OCI-LY1 (cell line): ENCODE results near the gene SGSM1.

Experiments
- H2AFZ ChIP-seq: fragments of 200-600 bp; sonication (generic), shearing (Covaris generic); 2 replicates; pipeline ENCODE4 v1.6.0; 2014; ENCODE audit warnings: antibody characterized with exemption, mild to moderate bottlenecking, low read length
- H3F3A ChIP-seq: fragments of 200-600 bp; sonication (generic), shearing (Covaris generic); 2 replicates; pipeline ENCODE4 v1.6.0; 2014; ENCODE audit warnings: mild to moderate bottlenecking, antibody characterized with exemption, low read length, moderate library complexity; ENCODE audit not compliant: insufficient read depth
- H3K27ac ChIP-seq: fragments of 200-600 bp; sonication (generic); 2 replicates; pipeline ENCODE4 v1.5.1; 2014; ENCODE audit warnings: low read length, mixed run types, mild to moderate bottlenecking, low read depth; ENCODE audit not compliant: poor library complexity, severe bottlenecking
- H3K27me3 ChIP-seq: fragments of 200-600 bp; sonication (generic); 2 replicates; pipeline ENCODE4 v1.6.0; 2014; ENCODE audit warnings: antibody characterized with exemption, mild to moderate bottlenecking, low read length, moderate library complexity; ENCODE audit not compliant: insufficient read depth
- H3K36me3 ChIP-seq: fragments of 200-600 bp; sonication (generic); 2 replicates; pipeline ENCODE4 v1.6.1; 2014; ENCODE audit warnings: mild to moderate bottlenecking, antibody characterized with exemption, low read length, moderate library complexity, mixed read lengths; ENCODE audit not compliant: insufficient read depth
- H3K4me1 ChIP-seq: fragments of 200-600 bp; sonication (generic); 2 replicates; pipeline ENCODE4 v1.5.1; 2014; ENCODE audit warnings: mild to moderate bottlenecking, low read length, moderate library complexity; ENCODE audit not compliant: insufficient read depth, severe bottlenecking
- H3K4me2 ChIP-seq: fragments of 200-600 bp; sonication (generic), shearing (Covaris generic); 2 replicates; pipeline ENCODE4 v1.6.1; 2014; ENCODE audit warnings: low read length
- H3K4me3 ChIP-seq: fragments of 200-600 bp; sonication (generic); 2 replicates; pipeline ENCODE4 v1.5.1; 2014; ENCODE audit warnings: low read length, low read depth, mild to moderate bottlenecking, mixed read lengths; ENCODE audit not compliant: poor library complexity, severe bottlenecking
- H3K79me2 ChIP-seq: fragments of 200-600 bp; shearing (Covaris generic); 2 replicates; pipeline ENCODE4 v1.6.1; 2016; ENCODE audit warnings: mixed run types, low read length, mixed read lengths; ENCODE audit not compliant: insufficient read depth
- H3K9ac ChIP-seq: fragments of 200-600 bp; sonication (generic), shearing (Covaris generic); 2 replicates; pipeline ENCODE4 v1.6.1; 2014; ENCODE audit warnings: mild to moderate bottlenecking, low read length, mixed read lengths
- H3K9me2 ChIP-seq: fragments of 200-600 bp; sonication (generic), shearing (Covaris generic); 2 replicates; pipeline ENCODE4 v1.6.1; 2014; ENCODE audit warnings: low read depth, mild to moderate bottlenecking, low read length, mixed read lengths
- H3K9me3 ChIP-seq: fragments of 200-600 bp; shearing (Covaris generic); 2 replicates; pipeline ENCODE4 v1.6.1; 2014; ENCODE audit warnings: low read length, mixed read lengths
- H4K20me1 ChIP-seq: fragments of 200-600 bp; sonication (generic), shearing (Covaris generic); 2 replicates; pipeline ENCODE4 v1.6.0; 2016; ENCODE audit warnings: mild to moderate bottlenecking, low read length; ENCODE audit not compliant: insufficient read depth
- EZH2 ChIP-seq: fragments of 200-600 bp; sonication (generic), shearing (Covaris generic); IDR thresholded peaks from 2 replicates; pipeline ENCODE4 v1.8.0; 2017; ENCODE audit warnings: borderline replicate concordance, mixed run types, mild to moderate bottlenecking, antibody characterized with exemption, low read length, moderate library complexity, mixed read lengths
- TF ChIP-seq, protein P1 (sequence below): fragments of 200-600 bp; sonication (generic), shearing (Covaris generic); IDR thresholded peaks from 2 replicates; pipeline ENCODE4 v1.5.1; 2017; ENCODE audit warnings: mild to moderate bottlenecking, antibody characterized with exemption, low read length, moderate library complexity, mixed read lengths

SGSM1 gene

DNA sequence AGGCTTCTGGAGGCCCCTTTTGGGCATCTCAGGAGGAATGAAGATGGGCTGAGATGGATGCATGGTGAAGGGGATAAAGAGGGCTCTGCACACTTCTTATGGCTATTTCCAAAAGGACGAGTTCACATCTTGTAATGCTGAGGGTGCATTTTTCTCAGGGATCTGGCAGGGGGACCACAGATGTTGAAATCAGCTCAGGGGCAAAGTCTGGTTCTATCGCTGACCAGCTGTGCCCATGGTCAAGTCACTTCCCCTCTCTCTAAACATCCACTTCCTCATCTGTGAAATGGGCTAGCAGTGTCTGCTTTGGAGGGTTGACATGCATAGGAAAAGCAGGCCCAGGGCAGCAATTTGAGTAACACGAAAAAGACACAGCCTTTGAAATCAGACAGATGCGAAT lies 114.0 kb downstream of the SGSM1 start:
- Histone ChIP-seq H3K27ac (no peak overlapping the region), H3K27me3 (no peaks in the 10 kb centered on the region), H3K9me2 (no peaks in the 10 kb centered on the region), H3K79me2 (no peaks in the 10 kb centered on the region), H3K4me3 (no peak overlapping the region), H3K36me3 (no peaks in the 10 kb centered on the region), H3K4me1 (no peaks in the 10 kb centered on the region), H3F3A (no peaks in the 10 kb centered on the region), H2AFZ (no peak overlapping the region), H3K4me2 (no peak overlapping the region), H3K9ac (no peak overlapping the region), H3K9me3 (no peaks in the 10 kb centered on the region), H4K20me1 (no peaks in the 10 kb centered on the region)
- no peak for TF ChIP-seq EZH2
- TF ChIP-seq, protein P1, sequence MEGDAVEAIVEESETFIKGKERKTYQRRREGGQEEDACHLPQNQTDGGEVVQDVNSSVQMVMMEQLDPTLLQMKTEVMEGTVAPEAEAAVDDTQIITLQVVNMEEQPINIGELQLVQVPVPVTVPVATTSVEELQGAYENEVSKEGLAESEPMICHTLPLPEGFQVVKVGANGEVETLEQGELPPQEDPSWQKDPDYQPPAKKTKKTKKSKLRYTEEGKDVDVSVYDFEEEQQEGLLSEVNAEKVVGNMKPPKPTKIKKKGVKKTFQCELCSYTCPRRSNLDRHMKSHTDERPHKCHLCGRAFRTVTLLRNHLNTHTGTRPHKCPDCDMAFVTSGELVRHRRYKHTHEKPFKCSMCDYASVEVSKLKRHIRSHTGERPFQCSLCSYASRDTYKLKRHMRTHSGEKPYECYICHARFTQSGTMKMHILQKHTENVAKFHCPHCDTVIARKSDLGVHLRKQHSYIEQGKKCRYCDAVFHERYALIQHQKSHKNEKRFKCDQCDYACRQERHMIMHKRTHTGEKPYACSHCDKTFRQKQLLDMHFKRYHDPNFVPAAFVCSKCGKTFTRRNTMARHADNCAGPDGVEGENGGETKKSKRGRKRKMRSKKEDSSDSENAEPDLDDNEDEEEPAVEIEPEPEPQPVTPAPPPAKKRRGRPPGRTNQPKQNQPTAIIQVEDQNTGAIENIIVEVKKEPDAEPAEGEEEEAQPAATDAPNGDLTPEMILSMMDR, result no peak

DNA sequence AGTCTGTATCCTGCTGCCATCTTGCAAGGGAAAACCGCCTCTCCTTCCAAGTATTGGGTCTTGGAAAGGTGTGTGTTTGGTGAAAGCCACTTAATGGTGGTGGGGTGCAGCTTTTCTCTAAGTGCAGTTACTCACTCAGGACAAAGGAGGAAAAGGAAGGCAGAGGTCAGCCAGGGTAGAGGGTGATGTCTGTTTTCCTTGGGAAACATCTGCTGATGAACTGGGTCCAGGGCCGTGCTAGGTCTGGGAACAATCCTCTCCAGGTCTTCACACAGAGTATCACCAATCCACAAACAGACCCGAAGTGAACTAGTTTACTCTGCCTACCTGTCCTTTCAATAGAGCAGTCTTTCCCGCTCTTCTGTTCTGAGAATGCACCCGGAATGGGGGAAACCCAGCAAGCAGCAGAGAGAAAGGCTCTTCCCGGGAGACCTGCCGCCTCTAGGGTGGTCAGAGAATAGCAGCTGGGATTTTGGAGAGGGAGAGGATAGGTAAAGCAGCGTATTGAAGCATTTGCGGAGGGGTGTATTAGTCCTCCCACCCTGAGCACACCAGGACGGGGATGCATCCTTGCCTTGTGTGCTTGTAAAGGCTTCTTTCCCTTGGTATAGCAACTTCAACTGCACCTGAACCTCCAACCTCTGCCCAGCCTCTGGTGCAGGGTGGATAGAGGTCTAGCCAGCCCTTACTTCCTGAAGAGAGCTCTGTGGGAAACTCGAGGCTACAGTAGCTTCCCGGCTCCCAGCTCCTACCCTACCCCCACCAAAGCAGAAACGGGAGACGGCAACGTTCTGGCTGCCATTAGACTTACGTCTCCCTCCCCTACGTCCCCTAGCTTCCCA lies 119.8 kb downstream of the SGSM1 start:
- Histone ChIP-seq H3K4me3 (no peak overlapping the region), H3K9me3 (no peaks in the 10 kb centered on the region), H3K4me2 (no peak overlapping the region), H4K20me1 (no peaks in the 10 kb centered on the region), H2AFZ (no peak overlapping the region), H3K9me2 (no peaks in the 10 kb centered on the region), H3F3A (no peaks in the 10 kb centered on the region), H3K9ac (no peak overlapping the region), H3K79me2 (no peaks in the 10 kb centered on the region), H3K27ac (no peak overlapping the region), H3K4me1 (no peaks in the 10 kb centered on the region), H3K36me3 (no peaks in the 10 kb centered on the region), H3K27me3 (no peaks in the 10 kb centered on the region)
- TF ChIP-seq EZH2, result no peak
- TF ChIP-seq, protein P1, result no peak

DNA sequence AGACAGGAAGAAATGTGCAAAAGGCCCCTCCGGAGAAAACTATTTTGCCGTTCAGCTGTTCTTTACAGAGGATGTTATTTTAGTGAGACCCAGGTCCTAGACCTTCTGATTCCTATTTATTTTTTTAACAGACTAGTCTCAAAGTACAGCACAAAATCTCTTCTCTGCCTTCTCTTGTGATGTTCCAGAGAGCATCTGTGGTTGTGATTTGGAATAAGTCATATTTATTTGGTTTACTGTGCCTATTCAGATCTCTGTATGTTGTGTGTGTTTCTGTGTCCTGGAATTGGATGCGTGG lies 120.4 kb downstream of the SGSM1 start:
- Histone ChIP-seq H3F3A (no peaks in the 10 kb centered on the region), H3K9me2 (no peaks in the 10 kb centered on the region), H3K27me3 (no peaks in the 10 kb centered on the region), H3K27ac (no peak overlapping the region), H2AFZ (no peak overlapping the region), H3K9ac (no peak overlapping the region), H3K36me3 (no peaks in the 10 kb centered on the region), H3K9me3 (no peaks in the 10 kb centered on the region), H3K4me1 (no peaks in the 10 kb centered on the region), H3K79me2 (no peaks in the 10 kb centered on the region), H4K20me1 (no peaks in the 10 kb centered on the region), H3K4me3 (no peak overlapping the region), H3K4me2 (no peak overlapping the region)
- no peak for TF ChIP-seq EZH2
- TF ChIP-seq, protein P1, result no peak
